SIG-M5 treated with dmso at 0.1 percent for 504 hours (cell line): ENCODE data around the gene GALNT14.

Experiments
- DNase-seq: peaks from one replicate; lab custom pipeline; 2025; ENCODE audit not compliant: unreplicated experiment; lab: John Stamatoyannopoulos, UW

Gene GALNT14

GRCh38 chr2:31016648-31017047, 121.6 kb downstream of the GALNT14 start:
- DNase-seq = no peak

GRCh38 chr2:31014516-31014915, 123.7 kb downstream of the GALNT14 start:
- no peak for DNase-seq

GRCh38 chr2:31013301-31013700, 124.9 kb downstream of the GALNT14 start:
- no peak for DNase-seq

GRCh38 chr2:31012406-31012805, 125.8 kb downstream of the GALNT14 start:
- no peak for DNase-seq

- DNase-seq = no peak
These were observed 126.7 kb downstream of the GALNT14 start for GRCh38 chr2:31011587-31011986.

- DNase-seq = no peak
These were observed 129.6 kb downstream of the GALNT14 start for GRCh38 chr2:31008561-31009114.

GRCh38 chr2:31004257-31004656, 134.0 kb downstream of the GALNT14 start:
- DNase-seq = no peak

GRCh38 chr2:31003749-31004148, 134.5 kb downstream of the GALNT14 start:
- no peak for DNase-seq

- DNase-seq = no peak
These were observed 135.6 kb downstream of the GALNT14 start for GRCh38 chr2:31002537-31003150.

GRCh38 chr2:31000970-31001369, 137.3 kb downstream of the GALNT14 start:
- DNase-seq = no peak

- DNase-seq = no peak
These were observed 139.6 kb downstream of the GALNT14 start for GRCh38 chr2:30998672-30999071.

- DNase-seq = no peak
These were observed 140.3 kb downstream of the GALNT14 start for GRCh38 chr2:30997979-30998378.

GRCh38 chr2:30994227-30995056, 143.8 kb downstream of the GALNT14 start:
- no peak for DNase-seq

- no peak for DNase-seq
These were observed 145.5 kb downstream of the GALNT14 start for GRCh38 chr2:30992781-30993180.

- no peak for DNase-seq
These were observed 147.6 kb downstream of the GALNT14 start for GRCh38 chr2:30990671-30991070.

GRCh38 chr2:30990176-30990575, 148.1 kb downstream of the GALNT14 start:
- no peak for DNase-seq

- DNase-seq = no peak
These were observed 148.5 kb downstream of the GALNT14 start for GRCh38 chr2:30989746-30990145.

- no peak for DNase-seq
These were observed 150.7 kb downstream of the GALNT14 start for GRCh38 chr2:30987566-30987965.

GRCh38 chr2:30986231-30986580, 152.0 kb downstream of the GALNT14 start:
- DNase-seq = no peak

GRCh38 chr2:30985493-30986230, 152.6 kb downstream of the GALNT14 start:
- DNase-seq = no peak

- no peak for DNase-seq
These were observed 154.1 kb downstream of the GALNT14 start for GRCh38 chr2:30984148-30984547.

GRCh38 chr2:30981510-30981909, 156.7 kb downstream of the GALNT14 start:
- DNase-seq = no peak
